Measurements from ENCODE around the gene ABI3BP.
"Not testable (repeated sequence)": the region's sequence is repeated elsewhere in the genome, so short reads cannot be mapped to it uniquely, and the experiment has no call there.

The ABI3BP gene, protein sequence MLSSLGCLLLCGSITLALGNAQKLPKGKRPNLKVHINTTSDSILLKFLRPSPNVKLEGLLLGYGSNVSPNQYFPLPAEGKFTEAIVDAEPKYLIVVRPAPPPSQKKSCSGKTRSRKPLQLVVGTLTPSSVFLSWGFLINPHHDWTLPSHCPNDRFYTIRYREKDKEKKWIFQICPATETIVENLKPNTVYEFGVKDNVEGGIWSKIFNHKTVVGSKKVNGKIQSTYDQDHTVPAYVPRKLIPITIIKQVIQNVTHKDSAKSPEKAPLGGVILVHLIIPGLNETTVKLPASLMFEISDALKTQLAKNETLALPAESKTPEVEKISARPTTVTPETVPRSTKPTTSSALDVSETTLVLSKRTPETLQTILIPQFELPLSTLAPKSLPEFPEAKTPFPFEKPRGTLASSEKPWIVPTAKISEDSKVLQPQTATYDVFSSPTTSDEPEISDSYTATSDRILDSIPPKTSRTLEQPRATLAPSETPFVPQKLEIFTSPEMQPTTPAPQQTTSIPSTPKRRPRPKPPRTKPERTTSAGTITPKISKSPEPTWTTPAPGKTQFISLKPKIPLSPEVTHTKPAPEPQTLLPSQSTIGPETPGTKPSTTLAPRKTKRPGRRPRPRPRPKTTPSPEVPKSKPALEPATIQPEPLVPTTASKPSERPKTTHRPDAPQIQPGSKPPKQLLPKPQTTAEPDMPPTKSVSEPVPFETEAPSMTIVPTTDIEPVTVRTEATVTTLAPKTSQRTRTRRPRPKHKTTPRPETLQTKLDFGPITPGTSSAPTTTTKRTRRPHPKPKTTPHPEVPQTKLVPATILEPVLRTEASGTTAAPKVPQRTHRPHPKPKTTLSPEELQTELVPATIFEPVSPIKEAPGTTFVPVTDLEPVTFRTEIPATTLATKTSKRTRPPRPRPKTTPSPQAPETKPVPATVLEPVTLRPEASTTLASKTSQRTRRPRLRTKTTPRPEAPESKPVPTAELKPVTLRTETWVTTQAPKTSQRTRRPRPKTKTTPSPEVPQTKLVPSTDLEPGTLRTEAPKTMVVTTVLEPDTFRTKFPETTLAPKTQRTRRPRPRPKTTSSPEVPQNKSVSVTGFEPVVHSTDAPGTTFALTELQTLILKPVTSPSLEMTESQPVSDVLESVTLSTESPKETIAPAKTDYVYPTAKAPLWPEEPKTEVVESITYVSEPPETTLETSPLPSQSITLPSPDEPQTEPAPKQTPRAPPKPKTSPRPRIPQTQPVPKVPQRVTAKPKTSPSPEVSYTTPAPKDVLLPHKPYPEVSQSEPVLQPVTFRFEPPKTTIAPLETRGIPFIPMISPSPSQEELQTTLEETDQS (N-terminal part only)

DNA sequence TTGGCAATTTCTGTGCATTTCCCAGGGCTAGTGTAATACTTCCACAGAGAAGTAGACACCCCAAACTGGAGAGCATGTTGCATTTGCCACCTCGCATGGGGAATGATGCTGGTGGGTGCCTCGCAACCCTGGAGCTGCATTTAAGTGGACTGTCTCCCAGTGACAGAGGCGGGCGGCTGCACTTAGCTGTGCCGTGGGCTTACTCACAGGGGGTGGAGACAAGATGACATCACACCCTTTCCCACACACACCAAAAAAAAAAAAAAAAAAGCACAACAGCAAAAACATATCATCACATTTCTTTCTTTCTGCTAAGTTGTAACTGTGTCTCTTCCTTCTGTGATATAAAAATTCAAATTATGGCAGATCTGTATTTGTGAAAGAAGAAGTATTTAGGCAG, at the start of gene ABI3BP:
Gene ABI3BP, minus strand, starts transcription at position 113 of the 400 bp plus-strand sequence. Its CDS starts 37 bp downstream, at position 76.
- DNase-seq (ENCODE audit: low spot score): no peak

DNA sequence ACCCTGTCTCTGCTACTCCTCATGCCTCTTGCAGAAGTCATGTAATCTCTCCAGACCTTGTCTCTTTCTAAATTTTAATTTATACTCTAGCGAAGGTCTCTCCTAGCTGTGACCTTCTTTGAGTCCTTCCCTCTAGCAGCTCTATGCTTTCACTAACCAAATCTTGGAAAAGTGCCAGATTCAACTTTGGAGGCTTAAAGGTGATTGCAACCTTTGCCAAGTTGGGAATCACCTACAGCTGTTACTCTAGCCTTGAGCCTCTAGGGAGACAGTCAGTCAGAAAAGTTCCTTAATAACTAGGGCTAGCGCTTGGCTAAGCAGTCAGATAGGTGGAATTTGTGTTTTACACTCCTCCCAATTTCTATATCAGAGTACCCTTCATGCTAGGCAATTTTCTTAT, 46.1 kb upstream of the ABI3BP start:
- no peak for DNase-seq (ENCODE audit: low spot score)

DNA sequence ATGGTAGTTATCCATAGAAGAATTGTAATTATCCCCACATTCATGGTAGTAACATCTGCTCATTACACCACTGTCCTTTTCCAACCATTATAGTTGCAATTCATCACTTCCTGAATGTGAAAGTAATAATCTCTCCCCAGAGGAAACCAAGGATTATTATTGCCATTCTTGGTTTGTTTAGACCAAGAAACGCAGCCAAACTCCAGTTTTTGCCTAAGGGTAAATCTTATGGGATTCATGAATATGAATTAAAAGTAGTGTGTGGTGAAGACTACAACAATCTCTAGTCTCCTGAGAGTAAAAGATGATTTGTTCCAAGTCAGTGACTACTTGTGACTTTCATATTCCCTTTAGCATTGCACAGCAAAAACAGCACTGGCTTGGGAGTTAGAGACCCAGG, 45.7 kb upstream of the ABI3BP start:
- DNase-seq (ENCODE audit: low spot score): no peak

DNA sequence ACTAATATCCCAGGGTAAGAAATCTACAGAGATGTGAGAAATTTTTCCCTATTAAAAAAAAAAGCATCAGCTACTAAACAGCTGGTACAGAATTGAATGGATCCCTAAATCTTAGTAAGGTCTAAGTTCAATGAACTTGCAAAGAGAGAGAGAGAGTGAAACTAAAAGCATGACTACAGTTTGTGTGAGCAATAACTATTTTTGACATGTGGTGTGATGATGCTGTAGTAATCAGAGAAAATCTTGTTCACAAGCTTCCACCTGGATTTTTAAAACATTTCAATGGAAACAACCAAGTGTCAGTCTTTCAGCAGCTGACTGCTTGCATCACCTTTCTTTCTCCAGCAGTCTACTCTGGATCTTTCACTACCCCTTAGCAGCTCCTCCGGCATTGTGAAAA, 45.2 kb upstream of the ABI3BP start:
- no peak for DNase-seq (ENCODE audit: low spot score)

DNA sequence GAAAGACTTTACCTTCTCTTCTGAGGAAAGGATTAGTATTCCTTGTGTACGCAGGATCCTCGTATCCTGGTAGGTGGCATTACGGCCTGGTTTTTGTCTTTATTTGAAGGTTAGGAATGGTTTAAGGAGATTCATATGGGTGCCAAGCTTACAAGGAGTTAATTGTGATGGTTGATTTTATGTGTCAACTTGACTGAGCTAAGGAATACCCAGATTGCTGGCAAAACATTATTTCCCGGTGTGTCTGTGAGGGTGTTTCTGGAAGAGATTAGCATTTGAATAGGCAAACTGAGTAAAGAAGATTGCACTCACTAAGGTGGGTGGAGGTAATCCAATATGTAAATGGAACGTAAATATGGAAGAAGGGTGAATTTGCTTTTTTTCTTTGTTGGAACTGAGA, 44.4 kb upstream of the ABI3BP start:
- DNase-seq (ENCODE audit: low spot score): no peak

DNA sequence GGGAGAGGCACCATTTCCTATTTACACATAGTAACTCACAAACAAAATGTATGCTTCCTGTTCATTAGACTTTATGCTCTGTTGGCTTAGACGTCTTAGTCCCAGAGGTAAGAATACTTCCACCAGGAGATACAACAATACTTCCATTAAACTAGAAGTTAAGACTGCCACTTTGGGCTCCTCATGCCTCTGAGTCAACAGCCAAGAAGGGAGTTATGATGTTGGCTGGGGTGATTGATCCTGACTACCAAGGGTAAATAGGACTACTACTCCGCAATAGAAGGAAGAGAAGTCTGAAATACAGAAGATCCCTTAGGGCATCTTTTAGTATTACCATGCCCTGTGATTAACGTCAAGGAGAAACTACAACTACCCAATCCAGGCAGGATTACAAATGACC, 43.5 kb upstream of the ABI3BP start:
- DNase-seq (ENCODE audit: low spot score): no peak

DNA sequence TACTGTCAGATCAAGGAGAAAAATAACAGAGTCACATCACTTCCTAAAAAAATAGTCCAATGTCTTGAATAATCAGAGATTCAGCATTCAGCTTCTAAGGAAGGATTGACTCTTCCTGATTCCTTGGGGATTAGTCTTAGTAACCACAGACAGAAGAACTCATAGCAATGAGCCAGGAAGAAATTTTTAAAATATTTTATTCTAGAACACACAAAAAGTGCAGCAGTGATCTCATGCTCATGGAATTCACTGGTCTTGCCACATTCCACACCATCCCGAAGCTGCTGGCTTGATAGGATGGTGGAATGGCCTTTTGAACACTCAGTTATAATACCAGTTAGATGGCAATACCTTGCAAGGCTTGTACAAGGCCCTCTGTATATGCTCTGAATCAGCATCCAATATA, 43.0 kb upstream of the ABI3BP start:
- no peak for DNase-seq (ENCODE audit: low spot score)

DNA sequence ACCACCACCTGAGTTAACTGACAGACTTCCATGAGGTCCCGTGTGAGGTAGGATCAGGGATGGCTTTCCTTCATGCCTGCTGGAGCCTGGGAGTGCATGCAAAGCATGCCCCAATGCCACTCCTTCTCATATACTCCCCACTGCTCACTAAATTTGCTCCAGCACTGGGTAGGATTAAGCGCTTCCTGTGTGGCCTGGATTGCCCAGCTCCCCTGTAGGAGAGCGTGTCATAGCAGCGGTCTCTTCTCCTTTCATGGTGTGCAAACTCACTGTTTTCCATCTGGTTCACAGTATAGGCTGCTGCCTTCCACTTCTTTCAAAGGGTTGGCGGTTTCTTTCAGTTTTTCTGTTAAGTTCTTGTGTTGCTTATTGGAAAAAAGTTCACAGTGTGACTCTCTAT, 34.1 kb upstream of the ABI3BP start:
- no peak for DNase-seq (ENCODE audit: low spot score)

DNA sequence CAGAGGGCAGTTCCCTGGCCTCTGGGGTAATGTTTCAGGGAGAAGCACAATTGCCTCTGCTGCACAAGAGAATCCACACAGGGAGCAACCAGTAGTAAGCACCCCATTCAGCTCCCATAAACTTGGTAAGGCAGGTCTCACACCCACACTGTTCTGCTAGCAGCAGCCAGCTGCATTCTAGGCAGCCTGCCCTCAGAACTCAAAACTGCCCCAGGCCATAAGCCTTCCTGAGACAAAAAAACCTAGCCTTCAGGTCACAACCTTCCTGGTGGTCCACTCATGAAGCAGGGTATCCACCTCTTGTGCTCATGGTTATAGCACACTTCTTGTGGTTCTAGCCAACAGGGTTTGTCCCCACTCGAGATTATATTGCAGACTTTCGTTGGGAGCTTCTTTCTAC, 33.7 kb upstream of the ABI3BP start:
- no peak for DNase-seq (ENCODE audit: low spot score)

DNA sequence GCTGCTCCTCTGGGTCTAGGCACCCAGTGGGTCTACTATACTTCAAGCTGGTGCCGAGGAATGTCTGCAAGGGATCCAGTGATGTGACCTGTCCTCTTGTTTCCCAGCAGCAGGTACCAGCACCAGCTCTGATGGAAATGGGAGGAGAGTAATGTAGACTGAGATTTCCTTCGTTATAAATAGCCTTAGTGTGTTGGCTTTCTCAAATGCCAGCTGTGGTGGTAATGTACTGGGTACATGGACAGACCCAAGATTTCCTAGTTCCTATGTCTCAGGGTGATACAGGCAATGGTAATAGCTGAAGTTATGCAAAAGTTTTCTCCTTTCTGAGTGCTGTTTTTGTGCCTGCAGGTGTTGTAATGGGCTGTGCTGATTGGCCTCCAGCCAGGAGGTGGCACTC, 33.0 kb upstream of the ABI3BP start:
- DNase-seq (ENCODE audit: low spot score): no peak

DNA sequence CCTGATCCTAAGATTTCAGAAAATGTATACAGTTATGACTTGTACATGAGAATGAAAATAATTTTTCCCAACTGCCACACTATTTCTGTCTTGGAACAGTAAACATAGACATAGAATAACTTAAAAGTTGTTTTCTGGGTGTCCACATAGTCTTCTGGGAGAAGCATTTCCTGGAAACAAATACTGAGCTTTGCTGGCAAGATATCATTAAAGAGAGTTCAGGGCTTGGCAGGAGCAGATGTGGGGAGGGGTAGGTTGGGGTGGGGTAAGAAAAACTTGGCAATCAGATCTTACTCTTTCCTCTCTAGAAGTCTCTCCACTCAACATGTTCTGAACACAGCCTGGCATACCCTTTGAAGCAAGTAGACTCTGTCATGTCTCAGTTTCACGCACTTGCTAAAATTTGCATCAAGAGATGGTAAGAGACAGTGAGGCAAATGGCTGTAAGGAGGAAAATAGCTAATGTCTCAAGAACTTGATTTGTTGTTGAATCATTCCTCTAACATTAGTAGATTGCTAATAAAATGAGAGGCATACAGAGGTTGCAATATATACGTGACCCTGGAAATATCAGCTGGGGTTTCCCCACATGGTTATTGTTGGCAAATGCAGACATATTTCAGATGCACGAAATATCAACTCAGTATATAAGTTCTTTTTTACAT, 27.3 kb upstream of the ABI3BP start:
- no peak for DNase-seq (ENCODE audit: low spot score)

DNA sequence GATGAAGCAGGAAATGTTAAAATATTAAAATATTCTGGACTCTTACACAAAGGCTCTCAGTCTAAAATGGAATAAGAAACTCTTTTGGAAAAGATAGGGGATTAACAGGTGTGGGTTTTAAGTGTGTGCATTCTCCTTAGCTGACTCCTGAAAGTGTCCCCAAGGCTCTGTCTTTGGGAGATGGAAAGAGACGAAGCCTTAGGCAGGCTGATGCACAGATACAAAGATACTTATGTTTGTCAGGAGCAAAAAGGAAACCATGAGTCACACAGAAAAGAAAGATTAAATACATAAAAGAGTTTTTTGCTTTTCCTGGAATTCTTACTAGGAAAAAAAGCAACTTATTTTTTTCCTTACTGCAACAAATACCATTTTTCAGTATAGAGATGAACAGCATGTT, 23.8 kb upstream of the ABI3BP start:
- no peak for DNase-seq (ENCODE audit: low spot score)

DNA sequence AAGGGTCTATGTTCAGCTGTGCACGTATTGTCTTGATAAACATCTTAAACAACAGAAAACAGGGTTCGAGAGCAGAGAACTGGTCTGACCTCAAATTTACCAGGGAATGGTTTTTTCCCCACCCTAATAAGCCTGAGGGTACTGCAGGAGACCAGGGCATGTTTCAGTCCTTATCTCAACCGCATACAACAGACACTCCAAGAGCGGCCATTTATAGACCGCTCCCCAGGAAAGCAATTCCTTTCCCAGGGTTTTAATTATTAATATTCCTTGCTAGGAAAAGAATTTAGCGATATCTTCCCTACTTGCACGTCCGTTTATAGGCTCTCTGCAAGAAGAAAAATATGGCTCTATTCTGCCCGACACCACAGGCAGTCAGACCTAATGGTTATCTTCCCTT, 19.1 kb upstream of the ABI3BP start:
- DNase-seq (ENCODE audit: low spot score): not testable (repeated sequence)

DNA sequence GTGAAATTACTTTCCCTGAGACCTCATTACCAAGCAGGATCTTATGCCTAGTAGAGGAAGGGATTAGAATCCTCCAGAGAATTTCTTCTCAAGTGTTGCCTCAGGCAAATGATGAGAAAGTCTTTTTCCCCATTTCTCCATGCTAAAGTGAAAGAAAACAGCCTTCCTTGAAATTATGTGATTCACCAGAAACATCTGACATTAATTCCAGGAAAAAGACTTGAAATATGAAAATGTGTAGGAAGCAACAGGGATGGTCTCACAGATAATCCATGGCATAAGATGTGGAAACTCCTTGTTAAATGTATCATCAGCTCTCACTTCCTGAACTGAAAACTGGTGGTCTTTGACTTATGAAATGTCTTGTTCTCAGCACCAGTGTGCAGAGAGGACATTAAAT, 17.9 kb upstream of the ABI3BP start:
- no peak for DNase-seq (ENCODE audit: low spot score)

DNA sequence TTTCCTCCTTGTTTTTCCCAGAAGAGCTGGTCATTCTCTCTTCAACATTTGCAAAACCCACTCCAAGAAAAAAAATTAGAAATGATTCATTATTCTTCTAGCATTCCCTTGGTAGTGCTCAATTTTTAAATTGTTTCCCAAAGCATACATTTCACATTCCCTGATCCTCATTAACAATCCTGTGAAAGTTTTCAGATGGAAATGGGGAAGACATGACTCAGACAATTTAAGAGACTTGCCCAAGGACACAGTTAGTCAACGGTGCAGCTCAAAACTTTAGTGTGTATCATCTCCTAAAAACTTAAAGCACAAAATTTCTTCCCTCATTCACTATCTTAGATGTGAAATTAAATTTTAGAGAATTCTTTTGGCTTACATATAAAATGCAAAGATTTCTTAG, 17.1 kb upstream of the ABI3BP start:
- no peak for DNase-seq (ENCODE audit: low spot score)

DNA sequence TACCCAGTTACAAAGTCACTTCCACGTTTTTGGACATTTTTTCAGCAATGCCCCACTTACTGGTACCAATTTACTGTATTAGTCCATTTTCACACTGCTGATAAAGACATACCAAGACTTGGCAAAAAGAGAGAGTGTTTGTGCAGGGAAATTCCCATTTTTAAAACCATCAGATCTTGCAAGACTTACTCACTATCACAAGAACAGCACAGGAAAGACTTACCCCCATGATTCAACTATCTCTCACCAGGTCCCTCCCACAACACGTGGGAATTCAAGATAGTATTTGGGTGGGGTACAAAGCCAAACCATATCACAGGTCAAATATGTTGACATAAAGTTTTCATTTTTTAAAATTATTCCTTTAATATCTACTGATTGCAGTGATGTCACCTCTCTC, 16.2 kb upstream of the ABI3BP start:
- DNase-seq (ENCODE audit: low spot score): no peak

DNA sequence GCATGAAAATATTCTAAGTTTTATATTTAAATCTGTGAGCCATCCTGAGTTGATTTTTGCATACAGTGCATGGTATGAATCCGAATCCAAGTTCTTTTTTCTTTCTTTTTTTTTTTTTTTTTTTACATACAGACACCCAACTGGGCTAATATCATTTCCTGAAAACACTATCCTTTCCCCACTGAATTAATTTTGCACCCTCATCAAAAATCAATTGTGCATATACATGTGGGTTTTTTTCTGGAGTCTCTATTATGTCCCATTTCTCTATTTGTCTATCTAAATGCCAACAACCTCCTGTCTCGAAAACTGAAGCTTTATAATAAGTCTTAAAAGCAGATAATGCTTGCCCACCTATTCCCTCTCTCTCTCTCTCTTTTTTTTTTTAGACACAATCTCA, 5.9 kb upstream of the ABI3BP start:
- DNase-seq (ENCODE audit: low spot score): no peak

DNA sequence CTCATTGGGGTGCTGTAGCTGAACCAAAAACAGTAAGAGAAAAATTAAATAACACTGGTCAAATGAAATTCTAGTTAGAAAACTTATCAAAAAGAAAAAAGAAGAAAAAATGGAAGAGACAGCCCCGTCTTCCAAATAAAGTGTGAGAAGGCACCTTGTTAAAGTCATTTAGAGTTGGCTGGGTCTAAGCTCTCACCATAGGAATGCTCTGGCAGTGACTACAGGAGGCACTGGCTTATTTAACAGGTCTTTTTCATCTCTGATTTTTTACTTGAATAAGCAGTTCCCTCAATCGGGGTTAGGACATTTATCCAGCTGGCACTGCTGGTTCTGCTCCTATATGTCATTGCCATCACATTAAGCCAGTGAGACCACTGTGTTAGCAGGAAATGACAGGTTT, 1.6 kb upstream of the ABI3BP start:
- DNase-seq (ENCODE audit: low spot score): no peak

DNA sequence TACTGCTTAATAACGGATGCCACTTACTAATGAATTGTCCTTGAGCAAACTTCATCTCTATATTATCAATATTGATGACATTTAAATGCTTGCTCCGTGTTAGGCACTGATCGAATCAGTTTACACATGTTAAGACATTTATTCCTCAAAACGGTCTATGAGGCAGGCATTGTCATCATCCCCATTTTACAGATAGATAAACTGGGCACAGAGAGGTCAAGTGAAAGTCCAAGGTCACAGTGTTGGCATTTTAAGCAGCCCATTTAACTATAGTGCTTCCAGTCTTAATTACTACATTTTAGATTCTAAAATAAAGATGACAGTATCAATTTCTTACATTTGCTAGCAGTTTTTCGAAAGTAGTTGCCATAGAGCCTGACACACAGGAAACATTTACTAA, 966 bp upstream of the ABI3BP start:
- DNase-seq (ENCODE audit: low spot score): no peak

DNA sequence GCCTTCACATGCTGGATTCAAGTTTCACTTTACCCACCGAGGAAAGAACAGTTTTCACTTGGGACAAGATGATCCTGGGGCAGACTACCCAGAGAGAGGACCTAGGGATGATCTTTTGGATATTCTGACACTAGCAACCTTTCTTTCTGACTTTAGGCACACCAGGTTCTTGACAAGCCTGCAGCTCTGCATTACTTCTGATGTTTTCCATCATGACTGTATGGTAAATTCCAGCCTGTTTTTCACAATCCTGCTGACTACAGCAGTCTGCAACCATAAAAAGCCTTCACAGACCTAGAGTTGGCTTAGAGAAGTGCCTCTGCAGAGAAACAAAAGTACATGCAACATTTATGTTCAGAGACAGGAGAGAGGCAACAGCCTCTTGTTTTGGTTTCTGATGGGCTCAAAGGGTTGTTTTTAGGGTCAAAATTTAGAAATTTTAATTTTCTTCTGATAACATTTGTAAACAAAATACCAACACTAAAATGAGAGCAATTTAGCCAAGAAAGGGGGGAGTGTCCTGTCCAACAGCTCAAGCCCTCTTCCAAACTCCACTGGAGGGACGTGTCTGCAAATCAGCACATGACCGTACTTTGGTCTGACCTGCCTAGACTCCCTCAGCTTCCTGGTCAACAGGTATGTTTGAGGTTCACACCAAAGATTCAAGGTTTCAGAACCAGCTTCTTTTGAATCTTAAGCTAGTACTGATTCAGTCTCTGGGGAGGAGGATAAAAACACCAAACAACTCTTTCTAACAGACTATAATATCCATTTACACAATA, 799 bp downstream of the ABI3BP start:
- peak; percentile 14 for DNase-seq (ENCODE audit: low spot score)

DNA sequence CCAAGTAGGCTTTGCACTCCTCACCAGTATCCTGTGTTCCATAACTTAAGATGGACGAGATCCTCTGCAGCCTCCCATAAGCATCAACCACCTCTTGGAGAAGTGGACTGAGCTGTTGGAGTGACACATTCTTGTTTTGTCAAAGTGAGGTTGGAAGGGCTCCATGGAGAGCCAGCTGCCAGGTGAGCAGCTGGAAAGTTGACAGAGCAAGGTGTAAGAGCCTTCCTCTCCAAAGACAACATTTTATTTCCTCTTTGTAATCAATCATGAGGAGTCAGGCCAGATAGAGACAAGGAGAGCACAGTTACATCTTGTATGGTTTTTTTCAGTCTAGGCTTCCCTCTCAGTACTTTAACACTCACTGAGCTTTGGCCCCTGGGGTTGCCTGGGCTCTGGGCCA, 5.1 kb downstream of the ABI3BP start:
- DNase-seq (ENCODE audit: low spot score): no peak

Data from pons (tissue), 1 donor.